IPS-NIHi7 (cell line): Measurements from ENCODE around the gene PLRG1.

Experiments
- DNase-seq: peaks from one replicate; pipeline ENCODE4 v3.0.0; 2012; ENCODE audit warnings: mixed read lengths; ENCODE audit errors: extremely low spot score

PLRG1 gene

DNA sequence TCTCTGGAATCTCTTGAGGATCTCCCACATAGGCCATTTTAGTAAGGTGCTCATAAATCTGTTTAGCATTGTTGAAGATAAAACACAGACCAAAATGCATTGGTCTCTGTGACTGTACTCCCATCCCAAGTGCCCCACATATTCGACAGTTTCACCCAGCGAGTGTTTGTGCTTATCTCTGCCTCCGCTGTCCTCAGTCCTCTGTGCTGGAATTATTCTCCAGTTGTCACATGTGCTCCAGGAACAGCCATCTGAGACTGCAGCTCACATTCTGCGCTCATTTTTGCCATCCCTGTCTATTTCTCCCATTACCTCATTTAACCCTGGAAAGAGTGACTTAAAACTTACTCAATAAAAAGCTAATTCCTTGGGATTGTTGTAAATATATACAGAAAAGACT lies 31.0 kb downstream of the PLRG1 start:
- no peak for DNase-seq

DNA sequence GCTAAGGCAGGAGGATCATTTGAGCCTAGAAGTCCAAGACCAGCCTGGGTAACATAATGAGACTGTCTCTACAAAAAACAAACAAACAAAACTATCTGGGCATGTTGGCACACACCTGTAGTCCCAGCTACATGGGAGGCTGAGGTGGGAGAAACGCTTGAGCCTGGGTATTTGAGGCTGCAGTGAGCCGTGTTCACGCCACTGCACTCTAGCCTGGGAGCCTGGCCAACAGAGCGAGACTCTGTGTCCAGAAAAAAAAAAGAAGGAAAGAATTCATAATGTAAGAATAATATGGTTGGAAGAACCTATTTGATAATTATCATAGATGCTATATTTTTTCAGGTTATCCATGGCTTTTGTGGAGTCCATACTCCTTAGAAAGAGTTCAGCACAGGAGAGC lies 32.6 kb downstream of the PLRG1 start:
- DNase-seq = no peak

DNA sequence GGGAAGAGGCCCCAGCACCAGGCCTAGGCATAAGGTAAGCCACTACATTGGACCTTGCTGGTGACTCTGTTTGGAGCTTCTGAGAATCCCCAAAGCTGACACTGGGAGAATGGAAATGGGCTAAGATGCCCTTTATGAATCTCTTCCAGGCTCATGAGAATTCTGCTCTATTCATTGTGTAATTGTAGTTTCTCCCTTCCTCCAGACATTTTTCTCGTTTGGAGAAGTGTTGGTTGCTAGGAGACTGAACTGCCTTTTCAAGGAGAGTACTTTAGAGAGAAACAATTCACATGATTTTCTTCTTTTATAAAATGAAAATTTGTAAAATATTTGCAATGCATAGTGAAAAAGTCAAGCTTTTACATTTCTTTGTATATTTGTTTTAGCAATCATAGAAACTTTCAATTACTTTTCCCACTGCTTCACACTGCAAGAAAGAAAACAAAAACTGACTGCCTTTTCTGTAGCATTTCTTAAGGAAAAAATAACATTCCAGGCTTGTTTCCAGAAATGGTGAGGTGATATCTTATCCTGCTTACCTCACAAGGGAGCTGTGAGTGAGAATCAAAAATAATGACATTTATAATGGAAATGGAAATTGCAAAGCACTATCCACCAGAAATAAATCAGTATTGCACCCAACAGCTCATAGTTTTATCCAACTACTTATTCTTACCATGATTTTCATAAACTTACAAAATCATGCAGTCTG lies 33.7 kb downstream of the PLRG1 start:
- no peak for DNase-seq

DNA sequence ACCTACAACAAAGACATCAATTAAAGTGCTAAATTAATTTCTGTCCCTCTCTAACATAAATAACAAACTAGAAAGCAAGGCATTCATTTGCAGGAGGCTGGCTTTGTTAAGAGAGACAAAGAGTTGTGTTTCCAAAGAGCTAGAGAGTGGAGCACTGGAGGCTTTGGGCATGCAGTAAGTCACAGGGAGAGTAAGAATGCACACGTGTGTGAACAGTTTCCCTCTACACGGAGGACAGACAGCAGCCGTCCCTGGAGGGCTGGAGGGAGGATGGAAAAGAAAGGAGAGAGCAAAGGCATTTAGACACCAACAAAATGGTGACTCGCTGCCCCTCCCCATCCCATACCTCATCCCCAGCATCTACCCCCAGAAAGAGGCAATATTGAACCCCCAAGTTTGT lies 38.2 kb downstream of the PLRG1 start:
- no peak for DNase-seq

DNA sequence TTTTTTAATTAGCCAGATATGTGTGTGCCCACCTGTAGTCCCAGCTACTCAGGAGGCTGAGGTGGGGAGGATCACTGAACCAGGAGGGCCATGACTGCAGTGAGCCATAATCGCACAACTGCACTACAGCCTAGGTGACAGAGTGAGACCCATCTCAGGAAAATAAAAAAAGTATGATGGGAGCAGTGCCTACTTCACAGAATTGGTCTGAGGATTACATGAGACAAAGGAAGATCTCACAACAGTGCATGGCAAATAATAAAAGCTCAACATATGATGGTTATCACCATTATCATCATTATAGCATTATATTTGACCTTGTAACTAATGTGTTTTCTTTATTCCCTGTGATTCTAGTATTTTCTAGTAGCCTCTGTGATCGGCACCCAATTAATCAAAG lies 38.7 kb downstream of the PLRG1 start:
- DNase-seq = no peak

DNA sequence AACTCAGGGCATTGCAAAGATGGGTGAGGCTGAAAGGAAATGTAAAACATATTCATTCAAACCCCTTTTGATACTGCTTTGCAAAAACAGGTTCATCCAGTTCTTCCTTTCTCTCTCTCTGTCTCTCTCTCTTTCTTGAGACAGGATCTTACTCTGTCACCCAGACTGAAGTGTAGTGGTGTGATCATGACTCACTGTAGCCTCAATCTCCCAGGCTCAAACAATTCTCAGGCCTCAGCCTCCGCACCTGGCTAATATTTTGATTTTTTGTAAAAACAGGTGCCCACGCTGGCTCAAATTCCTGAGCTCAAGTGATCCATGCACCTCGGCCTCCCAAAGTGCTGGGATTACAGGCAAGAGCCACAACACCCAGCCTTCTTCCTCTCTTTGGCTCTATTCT lies 43.0 kb downstream of the PLRG1 start:
- DNase-seq = no peak

DNA sequence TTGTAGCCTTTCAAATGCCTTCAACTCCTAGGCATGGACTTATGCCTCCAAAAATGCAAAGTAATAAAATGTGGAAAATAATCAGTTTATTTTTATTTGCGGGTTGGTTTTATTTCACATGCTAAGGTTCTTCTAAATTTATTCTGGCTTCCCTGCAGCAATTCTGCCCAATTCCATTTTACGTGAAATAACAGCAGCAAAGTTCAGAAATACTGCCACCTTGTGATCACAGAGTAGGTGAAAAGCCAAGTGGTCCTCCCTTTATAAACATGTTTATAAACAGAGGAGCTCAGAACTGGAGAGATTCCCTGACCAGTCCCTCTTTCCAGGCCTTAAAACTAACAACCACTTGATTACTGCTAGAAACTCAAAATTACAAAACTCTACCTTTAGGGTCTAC lies 43.9 kb downstream of the PLRG1 start:
- peak; percentile 33 for DNase-seq

DNA sequence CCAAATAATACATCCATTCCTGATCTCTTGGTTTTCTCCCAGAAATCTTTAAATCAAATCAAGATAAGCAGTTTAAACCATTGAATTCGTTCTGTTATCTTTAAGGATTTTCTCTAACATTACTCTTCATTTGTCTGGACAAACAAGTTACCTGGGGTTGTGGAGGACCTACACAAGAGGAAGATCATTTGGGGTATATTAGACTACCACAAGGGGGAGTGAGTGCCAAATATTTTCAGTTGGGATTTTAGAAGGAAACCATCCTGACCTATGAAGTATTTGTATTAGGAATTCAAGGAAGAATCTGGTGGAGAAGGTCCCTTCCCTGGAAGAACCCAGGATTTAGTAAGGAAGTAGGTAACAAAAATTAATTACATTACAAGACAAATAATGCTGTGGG lies 46.6 kb downstream of the PLRG1 start:
- DNase-seq = peak; percentile 41

DNA sequence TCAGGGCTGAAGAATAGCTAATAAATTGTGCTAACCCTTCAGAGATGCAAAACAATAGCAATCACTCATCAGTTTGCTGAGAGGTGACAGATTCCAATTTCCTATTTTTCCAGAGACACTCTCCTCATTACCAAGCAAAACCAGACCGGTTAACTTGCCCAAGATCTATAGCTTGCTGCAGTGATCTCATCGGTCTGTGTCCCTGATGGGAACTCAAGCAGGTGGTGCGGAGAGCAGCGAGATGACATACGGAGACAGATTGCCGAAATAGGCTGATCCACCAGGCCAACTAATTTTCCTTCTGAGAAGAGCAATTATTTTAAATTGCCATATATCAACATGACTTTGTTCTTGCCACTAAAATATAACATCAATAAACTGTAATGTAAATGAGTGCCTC lies 48.1 kb downstream of the PLRG1 start:
- DNase-seq = no peak

DNA sequence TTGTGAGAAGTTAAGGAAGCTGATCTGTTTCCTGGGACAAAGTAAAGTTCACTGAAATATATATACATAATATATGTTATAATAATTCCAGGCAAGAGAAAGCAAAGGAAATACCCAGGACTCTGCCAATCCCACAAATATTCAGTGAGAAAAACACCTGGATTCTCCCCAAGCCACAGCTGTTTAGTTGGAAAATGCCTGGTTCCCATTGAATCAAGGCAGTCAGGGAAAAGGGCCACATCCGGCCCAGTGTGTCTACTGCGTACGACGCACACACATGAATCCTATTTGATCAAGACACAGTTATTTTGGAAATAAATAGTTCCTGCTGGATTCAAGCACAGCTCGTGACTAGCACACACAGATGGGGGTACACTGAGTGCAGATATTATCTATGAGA lies 52.3 kb downstream of the PLRG1 start:
- no peak for DNase-seq

DNA sequence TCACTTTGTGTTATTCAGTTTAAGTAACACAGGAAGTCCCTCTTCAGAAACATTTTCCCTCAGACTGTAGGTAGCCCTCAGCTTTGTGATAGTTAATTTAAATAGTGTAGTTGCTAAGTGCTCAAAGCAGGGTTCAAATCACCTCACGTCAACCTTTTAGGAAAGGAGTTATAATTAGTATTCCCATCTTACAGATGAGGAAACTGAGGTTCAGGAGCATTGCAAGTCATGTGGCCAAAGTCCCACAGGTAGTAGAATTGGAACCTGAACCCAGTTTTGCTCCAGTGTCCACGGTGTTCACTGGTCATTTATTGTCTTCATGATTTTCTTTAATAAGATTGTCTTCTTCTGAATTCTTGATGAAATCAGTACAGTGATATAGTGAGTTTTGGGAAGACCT lies 54.3 kb downstream of the PLRG1 start:
- no peak for DNase-seq

DNA sequence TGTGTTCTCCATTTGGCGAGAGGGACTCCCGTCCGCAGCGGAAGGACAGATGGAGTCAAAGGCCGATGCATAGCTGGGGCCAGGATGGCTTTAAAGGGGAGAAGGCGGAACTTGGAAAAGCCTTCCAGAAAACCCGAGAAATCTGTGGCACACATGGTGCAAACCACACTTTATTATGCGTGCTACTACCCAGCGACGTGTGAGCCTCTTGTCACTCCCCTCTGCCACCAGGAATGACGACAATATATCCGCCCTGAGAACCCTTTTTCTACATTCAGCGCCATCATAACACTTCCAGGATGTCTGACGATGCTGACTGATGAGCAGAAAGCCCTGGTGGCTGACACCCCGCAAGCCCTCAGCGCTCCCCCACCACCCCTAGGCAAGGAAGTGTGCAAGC lies 57.9 kb downstream of the PLRG1 start:
- no peak for DNase-seq

DNA sequence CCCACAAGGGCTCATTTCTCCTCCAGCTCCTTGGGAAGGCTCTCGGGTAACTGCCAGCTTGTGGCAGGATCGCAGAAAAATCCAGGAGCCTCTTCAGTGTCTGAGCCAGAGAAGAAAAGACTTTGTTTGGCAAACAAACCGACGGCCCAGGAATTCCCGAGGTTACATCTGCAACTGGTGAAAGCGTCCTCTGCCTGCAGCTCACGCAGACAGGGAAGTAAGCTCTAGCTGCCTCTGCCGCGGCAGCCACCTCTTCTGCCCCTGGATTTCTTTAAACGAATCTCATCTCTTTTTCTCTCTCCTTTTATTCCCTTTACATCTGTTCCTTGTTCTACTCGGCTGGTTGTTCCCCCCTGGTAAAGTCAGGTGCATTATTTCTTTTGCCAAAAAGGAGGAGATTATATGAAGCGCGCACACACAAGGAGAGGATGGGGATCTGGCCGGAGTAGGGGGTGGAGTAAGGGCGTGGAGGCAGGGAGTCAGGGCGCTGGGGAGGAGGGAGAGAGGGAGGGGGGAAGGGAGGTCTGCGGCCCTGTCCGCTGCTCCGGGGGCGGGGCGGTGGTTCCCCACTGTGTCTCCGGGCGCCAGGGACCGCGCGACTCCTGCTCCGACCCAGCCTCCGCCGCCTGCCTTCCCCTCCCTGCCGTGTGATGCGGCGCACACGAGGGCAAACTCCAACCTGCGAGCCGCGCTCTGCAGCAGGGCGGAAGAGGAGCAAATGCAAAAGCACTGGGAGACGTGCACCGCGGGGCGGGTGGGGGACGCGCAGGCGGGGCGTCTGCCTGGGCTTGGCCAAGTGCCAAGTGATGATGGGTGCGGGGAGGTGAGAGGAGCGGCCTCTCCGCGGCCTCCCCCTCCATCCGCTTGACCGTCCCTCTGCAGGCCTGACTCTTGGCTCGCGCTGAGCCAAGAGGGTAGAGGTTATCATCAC lies 58.6 kb downstream of the PLRG1 start, which contains the start of gene DCHS2:
TSS of gene DCHS2 (minus strand) at position 459 of the 931 bp plus-strand sequence. CDS start at position 15, 444 bp downstream.
- DNase-seq = peak; percentile 66

DNA sequence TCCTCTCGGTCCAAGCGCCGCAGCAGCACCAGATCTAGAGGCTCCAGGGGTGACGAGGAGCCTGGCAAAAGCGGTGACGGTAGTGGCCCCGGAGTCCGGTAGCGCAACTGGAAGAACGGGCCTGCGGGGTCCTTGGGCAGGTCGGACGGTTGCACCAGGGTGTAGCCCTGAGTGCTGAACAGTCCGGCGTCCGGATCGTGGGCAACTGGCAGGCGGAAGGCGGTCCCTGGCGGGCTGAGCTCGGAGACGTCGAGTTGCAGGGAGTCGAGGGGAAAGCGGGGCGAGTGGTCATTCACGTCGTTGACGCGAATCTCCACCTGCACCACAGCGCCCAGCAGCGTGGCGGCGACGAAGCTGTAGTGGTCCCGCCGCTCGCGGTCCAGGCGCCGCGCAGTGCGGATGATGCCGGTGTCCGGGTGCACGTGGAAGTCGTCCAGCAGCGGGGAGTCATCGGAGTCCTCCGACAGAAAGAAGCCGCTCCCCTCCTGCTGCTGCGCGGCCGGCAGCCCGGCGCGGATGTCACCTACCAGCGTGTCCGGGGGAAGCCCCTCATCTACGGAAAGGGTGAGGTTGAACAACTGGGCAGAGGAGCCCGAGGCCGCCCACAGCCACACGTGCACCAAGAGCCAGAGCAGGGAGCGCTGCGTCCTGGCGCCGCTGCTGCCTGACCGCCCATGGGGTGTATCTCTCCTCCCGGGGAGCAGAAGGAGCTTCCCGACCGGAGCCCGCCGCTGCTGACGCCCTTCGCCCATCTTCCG lies 59.4 kb downstream of the PLRG1 start:
- peak; percentile 19 for DNase-seq

DNA sequence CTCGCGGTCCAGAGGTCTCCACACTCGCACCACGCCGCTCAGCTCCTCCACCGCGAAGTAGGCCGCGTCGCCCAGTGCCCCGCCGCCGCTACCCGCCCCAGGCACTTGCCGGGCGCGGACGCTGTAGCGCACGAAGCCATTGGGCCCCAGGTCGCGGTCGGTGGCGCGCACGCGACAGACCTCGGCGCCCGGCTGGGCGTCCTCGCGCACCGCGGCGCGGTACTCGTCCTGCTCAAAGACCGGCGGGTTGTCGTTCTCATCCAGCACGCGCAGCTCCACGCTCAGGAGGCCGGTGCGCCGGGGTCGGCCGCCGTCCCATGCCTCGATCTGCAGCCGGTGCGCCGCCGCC lies 60.0 kb downstream of the PLRG1 start:
- DNase-seq = peak; percentile 51

DNA sequence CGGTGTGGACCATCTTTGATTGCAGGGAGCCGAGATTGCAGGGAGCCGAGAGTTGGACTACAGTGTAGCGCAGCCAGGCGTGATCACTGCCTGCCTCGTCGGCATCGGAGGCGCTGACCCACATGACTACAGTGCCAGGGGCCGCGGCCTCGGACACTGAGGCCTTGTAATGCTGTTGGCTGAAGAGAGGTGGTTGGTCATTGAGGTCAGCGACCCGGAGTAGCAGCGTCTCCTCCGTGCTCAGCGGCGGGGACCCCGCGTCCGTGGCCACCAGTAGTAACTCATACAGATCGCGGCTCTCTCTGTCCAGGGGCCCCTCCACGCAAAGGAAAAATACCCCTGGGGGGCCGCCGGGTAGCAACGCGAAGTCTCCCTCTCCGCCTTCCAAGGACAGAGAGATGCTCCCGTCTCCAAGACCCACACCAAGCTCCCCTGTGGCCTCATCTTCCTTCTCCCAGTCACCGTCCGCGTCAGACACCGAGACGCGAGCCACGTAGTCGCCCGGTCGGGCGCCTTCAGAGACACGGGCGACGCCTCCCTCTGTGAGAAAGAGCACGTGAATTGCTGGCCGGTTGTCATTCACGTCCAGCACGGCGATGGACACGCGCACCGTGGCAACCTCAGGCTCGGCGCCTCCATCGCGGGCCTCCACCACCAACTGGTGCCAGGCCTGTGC lies 60.5 kb downstream of the PLRG1 start:
- no peak for DNase-seq

DNA sequence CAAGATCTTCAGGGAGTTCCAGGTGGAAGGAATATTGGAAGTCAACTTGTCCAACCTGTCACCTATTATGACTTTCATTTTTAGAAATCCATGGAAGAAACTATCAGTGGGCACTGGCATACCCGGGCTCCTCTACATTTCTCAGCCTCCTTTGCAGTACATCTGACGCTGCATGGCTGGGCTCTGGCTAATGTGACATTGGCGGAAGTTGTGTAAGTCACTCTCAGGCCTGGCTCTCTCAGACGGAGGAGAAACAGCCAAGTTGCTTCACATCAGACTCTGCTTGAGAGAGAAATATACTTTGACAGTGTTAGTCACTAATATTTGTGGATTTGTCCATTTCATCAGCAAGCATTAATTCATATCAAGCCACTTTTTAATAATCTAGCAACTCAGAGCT lies 63.1 kb downstream of the PLRG1 start:
- DNase-seq = no peak

DNA sequence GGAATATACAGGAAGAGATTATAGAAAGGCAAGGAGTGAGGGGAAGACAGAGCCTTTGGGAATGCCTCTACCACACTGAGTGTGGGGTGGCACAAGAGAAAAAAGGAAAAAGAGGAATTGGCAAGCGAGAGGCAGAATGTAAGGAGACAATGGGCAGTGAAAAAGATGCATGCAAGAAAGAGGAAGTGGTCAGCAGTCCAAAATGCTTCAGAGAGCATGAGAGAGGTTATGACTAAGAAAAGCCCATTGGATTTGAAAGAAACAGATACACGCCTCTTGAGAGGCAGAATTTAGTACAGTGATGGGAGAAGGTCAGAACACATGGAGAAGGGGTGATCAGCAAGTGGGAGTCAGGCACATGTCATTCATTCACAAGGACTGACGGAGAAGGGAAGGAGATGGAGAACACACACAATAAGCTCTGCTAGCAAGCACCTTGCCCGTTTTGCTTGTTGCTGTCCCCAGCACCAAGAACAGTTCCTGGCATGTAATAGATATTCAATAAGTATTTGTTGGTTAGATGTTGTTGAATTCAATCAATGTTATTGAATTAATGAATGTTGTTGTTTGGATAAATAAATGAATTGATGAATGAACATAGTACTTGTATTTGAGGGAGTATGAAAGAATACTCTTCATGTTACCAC lies 65.0 kb downstream of the PLRG1 start:
- DNase-seq = no peak
